Cerebellar nuclear complex (tissue), 1 donor: ENCODE data around the gene SKIC2.
"Not testable (repeated sequence)": the region's sequence is repeated elsewhere in the genome, so short reads cannot be mapped to it uniquely, and the experiment has no call there.

Experiments used
- DNase-seq, 2 experiments: peaks; one replicate each; lab custom pipeline; 2025; lab: John Stamatoyannopoulos, UW

The SKIC2 gene

DNA sequence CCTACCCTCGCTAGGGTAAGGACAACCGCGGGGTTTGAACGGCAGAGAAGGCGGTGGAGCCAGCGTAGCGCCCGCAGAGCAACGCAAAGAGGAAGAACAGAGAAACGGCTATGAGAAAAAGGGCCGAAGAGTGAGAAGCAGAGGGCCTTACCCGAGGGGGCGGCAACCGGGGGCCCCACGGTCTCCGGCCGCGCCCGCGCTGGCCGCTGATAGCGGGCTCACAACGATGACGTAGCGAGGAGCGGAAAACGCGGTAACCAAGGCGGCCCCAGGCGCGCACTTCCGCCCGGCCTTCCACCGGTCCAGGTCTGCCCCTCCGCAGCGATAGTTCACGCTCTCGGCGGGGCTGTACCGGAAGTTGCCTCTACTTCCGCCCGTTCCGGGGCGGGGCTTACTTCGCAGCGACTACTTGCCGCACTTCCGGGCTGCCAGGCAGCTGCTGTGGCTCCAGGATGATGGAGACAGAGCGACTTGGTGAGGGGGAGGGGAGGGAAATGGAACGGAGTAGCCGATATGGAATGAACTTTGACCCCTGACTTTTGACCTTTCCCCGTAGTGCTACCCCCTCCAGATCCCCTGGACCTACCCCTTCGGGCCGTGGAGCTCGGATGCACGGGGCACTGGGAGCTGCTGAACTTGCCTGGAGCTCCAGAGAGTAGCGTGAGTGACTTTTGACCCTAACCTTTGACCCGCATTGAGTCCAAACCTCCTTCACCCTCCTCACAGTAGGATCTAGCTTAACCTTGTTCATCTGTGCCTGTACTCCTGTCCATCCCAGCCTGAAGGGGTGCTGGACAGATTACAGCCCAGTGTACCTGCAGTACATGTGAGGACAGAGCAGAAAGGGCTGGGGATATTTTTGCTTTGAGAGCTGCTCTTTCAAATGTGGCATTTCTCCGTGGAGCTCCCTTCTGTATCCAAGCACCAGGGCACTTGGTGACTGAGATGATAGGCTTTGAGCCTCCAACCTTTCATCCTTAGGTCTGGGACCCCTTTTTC, at the start of gene SKIC2, which contains the start of gene NELFE:
TSS of gene SKIC2 (plus strand) at position 435 of the 999 bp plus-strand sequence. CDS start at position 453, 18 bp downstream.
TSS of gene NELFE (minus strand) at position 231 of the 999 bp plus-strand sequence. CDS start 525 bp downstream, outside the sequence.
- DNase-seq: peak; percentile 80 to 90

DNA sequence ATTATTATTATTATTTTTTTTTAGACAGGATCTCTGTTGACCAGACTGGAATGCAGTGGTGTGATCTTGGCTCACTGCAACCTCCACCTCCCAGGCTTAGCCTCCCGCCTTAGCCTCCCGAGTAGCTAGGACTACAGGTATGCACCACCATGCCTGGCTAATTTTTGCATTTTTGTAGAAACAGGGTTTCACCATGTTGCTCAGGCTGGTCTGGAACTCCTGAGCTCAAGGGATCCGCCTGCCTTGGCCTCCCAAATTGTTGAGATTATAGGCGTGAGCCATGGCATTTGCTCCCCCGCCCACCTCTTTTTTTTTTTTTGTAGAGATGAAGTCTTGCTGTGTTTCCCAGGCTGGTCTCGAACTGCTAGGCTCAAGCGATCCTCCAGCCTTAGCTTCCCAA, 49.7 kb upstream of the SKIC2 start:
- not testable (repeated sequence) for DNase-seq

DNA sequence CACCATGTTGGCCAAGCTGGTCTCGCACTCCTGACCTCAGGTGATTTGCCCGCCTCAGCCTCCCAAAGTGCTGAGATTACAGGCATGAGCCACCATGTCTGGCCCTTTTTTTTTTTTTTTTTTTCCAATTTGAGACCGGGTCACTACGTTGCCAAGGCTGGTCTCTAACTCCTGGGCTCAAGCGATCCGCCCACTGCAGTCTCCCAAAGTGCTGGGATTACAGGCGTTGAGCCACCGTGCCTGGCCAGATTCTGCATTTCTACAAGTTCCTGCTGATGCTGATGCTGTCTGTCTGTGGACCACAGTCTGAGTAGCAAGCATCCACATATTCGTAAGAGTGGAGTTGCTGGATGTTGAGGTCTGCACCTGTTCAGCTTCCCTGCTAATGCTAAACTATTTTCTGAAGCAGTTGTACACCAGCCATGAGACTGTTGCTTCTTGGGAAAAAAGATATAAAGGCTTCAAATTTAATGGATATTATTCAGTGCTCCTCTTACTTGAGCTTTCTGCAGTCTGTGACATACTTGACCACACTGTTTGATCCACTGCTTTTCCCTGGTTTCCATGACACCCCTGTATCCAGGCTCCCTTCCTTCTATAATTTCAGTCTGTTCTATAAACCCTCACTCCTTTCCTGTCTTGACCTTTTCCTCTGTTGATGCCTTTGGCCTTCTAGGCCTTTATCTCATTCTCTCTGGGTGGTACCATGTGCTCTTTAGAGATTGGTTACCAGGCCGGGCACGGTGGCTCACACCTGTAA, 47.0 kb upstream of the SKIC2 start:
- no peak for DNase-seq

DNA sequence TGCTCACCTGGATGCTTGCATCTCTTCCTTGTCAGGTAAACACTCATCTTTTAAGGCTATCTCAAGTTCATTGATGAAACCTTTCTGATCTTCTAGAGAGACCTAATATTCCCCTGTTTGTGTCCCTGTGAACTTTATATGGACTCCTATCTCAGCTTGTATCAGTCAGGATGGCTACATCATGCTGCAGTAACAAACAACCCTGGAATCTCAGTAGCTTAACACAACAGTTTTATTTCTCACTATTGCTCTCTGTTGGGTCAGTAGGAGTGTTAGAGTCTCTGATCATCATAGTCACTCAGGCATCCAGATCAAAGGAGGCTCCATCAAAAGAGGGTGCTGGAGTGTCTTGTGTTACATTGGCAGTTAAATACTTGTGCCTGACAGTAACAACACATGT, 43.6 kb upstream of the SKIC2 start:
- DNase-seq: no peak

DNA sequence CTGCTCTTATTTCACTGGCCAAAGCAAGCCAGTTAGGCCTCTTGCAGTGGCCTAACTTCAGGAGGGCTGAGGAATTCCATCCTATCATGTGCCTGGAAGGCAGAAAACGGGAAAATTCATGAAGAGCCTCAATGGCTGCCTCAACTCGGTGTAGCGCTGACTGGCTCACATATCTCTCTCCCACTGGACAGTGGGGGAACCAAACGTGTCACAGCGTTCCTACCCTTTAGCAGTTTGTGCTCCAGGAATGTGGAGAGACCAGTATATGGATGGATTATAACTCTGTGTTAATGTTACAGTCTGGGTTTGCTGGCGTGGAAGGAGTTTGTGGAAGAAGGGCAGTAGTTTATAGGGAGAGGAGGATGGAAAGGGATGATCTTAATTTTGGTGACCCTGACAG, 43.2 kb upstream of the SKIC2 start:
- no peak for DNase-seq

DNA sequence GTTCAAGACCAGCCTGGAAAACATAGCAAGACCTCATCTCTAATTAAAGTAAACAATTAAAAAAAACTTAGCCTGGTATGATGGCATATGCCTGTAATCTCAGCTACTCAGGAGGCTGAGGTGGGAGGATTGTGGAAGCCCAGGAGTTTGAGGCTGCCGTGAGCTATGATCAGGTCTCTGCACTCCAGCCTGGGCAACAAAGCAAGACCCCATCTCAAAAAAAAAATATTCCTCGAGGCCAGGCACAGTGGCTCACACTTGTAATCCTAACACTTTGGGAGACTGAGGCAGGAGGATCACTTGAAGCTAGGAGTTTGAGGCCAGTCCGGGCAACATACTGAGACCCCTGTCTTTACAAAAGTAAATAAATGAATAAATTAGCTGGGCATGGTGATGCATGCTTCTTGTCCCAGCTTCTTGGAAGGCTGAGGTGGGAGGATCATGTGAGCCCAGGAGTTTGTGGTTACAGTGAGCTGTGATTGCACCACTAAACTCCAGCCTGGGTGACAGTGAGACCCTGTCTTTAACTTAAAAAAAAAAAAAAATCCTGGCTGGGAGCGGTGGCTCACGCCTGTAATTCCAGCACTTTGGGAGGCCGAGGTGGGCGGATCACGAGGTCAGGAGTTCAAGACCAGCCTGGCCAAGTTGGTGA, 40.8 kb upstream of the SKIC2 start:
- DNase-seq: no peak

DNA sequence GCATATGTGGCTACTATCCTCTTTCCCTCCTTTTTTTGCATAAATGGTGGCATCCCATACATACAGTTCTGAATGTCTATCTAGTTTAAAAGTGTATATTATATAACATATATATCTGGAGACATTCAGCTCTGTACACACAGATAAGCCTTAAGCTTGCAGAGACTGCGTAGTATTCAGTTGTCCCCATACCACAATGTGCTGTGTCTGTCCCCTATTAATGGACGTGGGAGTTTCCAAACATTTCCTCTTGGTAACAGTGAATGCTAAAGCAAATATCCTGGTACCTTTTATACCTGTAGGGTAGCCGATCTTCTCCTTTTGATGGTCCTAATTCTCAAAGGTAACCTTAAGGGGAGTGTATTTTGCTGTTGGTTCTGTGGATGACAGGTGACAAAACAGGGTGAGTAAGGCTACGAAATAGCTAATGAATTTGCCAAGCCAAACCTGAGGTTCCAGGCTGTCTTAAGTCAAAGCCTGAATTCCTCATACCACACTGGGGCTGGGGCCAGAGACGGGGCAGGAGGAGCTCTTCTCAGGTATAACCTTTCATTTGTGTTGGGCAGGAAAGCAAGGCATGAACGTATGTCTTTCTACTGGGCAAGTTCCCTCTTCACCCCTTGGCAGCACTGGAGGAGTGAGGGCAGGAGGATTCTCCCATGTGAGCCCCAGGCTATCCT, 39.2 kb upstream of the SKIC2 start:
- no peak for DNase-seq

DNA sequence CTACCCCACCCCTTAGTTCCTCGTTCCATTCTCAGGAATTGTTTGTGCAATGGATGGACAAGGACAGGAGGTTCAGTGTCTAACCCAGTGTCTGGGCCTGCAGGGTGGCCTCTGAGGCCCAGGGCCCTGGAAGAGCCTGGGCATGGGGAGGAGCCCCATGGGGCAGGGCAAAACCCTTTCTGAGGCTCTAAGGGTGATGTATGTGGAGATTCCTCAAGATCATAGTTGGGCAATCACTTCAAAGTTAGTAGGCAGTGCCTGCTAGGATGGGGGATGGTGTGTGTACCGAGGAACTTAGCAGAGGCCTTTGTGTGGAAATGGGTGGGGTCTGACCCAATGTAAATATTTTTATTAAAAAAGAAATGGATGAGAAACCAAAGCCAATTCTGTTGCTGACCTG, 38.2 kb upstream of the SKIC2 start:
- DNase-seq: no peak

DNA sequence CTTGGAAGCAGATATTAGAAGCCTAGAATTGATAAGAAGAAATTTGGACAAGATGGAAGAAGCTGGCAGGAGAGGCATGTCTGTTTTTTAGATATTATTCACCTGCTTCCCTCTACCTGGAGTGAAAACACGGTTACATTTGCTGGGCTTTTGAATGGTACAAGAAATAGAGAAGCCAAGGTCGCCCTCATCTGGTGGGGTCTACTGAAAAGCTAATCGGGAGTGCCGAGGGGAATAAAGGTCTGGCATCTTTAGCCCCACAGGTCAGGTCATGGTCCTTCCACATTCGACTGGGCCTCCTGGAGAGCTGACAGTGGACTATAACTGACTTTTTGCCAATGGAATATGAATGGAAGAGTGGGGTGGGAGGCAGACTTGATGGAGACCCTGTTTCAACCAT, 36.0 kb upstream of the SKIC2 start:
- no peak for DNase-seq

DNA sequence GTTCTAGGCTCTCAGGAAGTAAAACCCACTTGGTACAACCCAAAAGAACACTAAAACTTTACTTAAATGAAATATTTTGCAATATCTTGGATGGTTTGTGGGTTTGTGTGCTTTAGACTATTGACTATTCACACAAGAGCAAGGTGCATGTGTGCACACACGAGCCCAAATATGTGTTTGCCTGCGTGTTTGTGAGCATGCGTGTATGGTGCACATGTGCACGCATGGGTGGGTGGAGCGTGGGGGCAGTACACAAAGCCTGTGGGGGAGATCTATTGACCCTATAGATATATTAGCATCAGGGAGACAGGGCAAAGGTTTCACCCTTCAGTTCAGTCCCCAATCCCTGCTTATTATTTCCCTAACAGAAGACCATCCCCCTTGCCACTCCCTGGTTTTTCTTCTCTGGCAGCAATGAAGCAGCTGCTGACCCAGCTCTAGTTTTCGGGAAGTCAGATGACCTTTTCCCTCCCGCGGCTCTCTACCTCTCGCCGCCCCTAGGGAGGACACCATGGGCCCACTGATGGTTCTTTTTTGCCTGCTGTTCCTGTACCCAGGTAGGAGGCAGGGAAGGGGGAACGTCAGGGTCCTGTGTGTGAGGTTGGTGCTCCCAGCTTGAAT, 31.6 kb upstream of the SKIC2 start, which contains the start of gene C2:
TSS of gene C2 (plus strand) at position 476 of the 621 bp plus-strand sequence. CDS start at position 512, 36 bp downstream.
- no peak for DNase-seq

DNA sequence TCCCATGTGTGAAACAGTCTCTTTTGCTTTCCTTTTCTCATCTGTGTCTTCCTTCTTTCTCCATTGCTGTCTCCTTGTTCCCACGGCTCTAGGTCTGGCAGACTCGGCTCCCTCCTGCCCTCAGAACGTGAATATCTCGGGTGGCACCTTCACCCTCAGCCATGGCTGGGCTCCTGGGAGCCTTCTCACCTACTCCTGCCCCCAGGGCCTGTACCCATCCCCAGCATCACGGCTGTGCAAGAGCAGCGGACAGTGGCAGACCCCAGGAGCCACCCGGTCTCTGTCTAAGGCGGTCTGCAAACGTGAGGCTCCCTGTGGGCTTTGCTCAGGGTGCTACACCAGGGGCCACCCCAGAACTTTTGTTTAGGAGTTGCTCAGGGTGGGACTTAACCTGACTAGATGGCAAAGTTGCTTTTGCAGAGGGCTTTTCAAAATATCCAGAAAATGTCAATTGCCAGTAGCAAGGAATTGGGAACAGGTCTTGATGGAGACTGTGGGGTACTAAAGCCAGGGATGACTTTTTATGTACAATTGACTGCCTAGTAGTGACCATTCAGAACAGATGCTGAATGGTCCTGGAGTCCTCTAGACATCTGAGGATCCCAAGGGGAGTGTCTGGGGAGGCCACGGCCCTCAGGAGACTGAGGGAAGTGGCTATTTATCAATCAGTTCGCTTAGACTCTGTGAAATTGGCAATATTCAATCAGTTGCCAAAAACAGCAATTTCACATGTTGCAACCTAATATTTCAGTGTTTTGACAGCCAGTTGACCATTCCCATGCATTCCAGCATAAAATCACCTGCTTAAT, 30.9 kb upstream of the SKIC2 start:
- DNase-seq: no peak

DNA sequence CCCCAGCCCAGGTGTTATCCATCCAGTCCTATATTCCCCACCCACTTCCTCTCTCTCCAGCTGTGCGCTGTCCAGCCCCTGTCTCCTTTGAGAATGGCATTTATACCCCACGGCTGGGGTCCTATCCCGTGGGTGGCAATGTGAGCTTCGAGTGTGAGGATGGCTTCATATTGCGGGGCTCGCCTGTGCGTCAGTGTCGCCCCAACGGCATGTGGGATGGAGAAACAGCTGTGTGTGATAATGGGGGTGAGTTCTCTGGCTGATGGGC, 30.4 kb upstream of the SKIC2 start:
- no peak for DNase-seq

DNA sequence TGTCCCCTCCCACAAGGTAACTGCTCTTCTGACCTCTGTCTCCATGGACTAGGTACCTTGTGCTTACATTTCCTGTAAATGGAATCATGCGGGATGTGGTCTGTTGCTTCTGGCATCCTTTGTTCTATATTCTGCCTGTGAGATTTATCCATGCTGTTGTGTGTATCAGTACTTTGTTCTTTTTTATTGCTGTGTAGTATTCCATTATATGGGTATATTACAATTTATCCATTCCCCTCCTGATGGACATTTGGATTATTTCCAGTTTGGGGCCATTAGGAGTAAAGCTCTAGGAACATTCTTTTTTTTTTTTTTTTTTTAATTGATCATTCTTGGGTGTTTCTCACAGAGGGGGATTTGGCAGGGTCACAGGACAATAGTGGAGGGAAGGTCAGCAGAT, 28.0 kb upstream of the SKIC2 start:
- no peak for DNase-seq

DNA sequence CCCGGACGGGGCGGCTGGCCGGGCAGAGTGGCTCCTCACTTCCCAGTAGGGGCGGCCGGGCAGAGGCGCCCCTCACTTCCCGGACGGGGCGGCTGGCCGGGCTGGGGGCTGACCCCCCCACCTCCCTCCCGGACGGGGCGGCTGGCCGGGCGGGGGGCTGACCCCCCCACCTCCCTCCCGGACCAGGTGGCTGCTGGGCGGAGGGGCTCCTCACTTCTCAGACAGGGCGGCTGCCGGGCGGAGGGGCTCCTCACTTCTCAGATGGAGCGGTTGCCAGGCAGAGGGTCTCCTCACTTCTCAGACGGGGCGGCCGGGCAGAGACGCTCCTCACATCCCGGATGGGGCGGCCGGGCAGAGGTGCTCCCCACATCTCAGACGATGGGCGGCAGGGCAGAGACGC, 26.8 kb upstream of the SKIC2 start:
- DNase-seq: not testable (repeated sequence)

DNA sequence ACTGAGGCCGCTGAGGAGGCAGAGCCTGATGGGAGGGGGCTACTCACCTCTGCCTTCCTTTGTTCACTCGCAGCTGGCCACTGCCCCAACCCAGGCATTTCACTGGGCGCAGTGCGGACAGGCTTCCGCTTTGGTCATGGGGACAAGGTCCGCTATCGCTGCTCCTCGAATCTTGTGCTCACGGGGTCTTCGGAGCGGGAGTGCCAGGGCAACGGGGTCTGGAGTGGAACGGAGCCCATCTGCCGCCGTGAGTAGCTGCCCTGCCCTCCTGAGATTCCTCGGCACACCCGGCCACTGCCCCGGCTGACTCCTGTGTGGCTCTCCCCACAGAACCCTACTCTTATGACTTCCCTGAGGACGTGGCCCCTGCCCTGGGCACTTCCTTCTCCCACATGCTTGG, 25.4 kb upstream of the SKIC2 start:
- DNase-seq: no peak

DNA sequence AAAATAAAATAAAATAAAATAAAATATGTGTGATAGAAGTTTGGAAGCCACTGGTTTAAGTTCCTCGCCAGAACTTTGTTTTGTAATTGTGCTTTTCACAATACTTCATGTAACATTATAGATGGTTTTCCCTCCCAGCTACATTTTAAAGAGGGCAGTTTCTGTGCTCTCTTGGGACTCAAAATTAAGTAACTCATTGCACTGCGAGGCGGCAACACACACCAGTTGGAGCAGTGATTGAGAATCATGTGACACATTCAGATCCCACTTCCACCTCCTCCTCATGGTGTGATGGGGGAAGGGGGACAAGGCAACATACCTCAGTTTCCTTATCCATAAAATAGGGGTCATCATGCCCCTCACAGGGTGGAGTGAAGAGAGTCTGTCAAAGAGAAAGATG, 24.0 kb upstream of the SKIC2 start:
- no peak for DNase-seq

DNA sequence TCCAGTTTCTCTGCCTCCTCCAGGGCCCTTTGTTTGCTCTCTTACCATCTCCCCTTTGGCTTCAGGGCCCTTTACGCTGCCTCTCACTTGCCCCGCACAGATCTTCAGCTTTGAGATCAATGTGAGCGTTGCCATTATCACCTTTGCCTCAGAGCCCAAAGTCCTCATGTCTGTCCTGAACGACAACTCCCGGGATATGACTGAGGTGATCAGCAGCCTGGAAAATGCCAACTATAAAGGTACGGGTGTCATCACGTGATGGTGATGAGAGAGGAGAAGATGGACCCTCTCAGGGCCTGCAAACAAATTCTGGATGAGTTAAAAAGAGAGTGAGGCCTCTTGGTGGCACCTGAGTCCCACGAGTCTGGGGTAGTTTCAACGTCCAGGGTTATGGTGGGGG, 23.2 kb upstream of the SKIC2 start:
- DNase-seq: no peak

DNA sequence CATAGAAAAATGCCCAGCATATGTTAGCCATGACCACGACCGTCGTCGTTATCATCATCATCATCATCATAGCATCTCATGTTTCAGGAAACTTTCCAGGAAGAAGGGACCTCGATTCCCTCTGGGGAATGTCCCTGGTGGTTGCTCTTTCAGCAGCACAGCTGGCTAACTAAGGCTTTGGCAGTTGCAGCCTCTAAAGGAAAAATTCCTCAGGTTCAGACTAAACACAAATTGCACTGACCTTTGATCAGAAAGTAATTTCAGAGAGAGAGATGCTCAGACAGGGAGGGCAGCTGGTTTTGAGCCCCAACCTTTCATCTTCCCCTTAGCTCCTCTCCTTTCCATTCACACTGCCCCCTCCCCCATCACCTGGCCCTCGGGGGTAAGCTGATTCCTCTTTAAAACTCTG, 18.7 kb upstream of the SKIC2 start:
- DNase-seq: no peak

DNA sequence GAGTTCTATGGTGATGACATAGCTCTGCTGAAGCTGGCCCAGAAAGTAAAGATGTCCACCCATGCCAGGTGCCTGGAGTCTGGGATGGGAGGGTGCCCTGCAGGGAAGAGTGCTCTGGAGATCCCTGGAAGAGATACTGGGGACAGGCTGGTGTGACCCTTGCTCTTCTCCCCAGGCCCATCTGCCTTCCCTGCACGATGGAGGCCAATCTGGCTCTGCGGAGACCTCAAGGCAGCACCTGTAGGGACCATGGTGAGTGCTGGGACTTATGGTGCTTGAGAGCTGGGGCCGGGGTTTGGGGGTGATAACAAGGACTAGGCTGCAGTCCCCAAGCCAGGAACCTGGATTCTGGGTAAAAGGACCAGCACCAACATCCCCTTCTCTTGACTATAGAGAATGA, 15.2 kb upstream of the SKIC2 start:
- no peak for DNase-seq

DNA sequence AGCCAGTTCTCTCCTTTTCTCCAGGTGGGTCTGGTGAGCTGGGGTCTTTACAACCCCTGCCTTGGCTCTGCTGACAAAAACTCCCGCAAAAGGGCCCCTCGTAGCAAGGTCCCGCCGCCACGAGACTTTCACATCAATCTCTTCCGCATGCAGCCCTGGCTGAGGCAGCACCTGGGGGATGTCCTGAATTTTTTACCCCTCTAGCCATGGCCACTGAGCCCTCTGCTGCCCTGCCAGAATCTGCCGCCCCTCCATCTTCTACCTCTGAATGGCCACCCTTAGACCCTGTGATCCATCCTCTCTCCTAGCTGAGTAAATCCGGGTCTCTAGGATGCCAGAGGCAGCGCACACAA, 13.8 kb upstream of the SKIC2 start:
- DNase-seq: no peak
